GM12874 (cell line): Measurements from ENCODE around the gene RPL26.

ENCODE experiments used
- CTCF ChIP-seq: IDR thresholded peaks from 2 replicates; pipeline ENCODE4 v1.5.1; 2011; ENCODE audit warnings: low read depth, mild to moderate bottlenecking, control low read depth, low read length, moderate library complexity; ENCODE audit not compliant: insufficient read depth

RPL26 gene

GRCh38 chr17:8393470-8394231 is 10.7 kb upstream of the RPL26 start:
- no peak for TF ChIP-seq CTCF

- no peak for TF ChIP-seq CTCF
Observed at GRCh38 chr17:8392674-8393469, 9.9 kb upstream of the RPL26 start.

GRCh38 chr17:8392274-8392673 is 9.3 kb upstream of the RPL26 start:
- no peak for TF ChIP-seq CTCF

GRCh38 chr17:8391711-8392110 is 8.7 kb upstream of the RPL26 start:
- TF ChIP-seq CTCF: no peak

GRCh38 chr17:8387914-8388651 is 5.1 kb upstream of the RPL26 start:
- TF ChIP-seq CTCF: no peak

GRCh38 chr17:8386841-8387240 is 3.8 kb upstream of the RPL26 start:
- TF ChIP-seq CTCF: no peak

GRCh38 chr17:8384801-8385378 is 1.9 kb upstream of the RPL26 start:
- TF ChIP-seq CTCF: no peak
